Thoracic aorta (tissue), 2 donors: ENCODE results near the gene CDC42SE1. TPM values are rescaled to one million over a fixed set of nuclear protein-coding genes. Genes with fewer than 3 reads are reported as not detected.

Experiments
- ATAC-seq: fragments of 150-250 bp; one replicate; pipeline ENCODE4 v1.8.0; 2017; ENCODE audit warnings: low read depth; ENCODE audit not compliant: insufficient number of reproducible peaks, low FRiP score
- DNase-seq: peaks from one replicate; pipeline ENCODE4 v3.0.0-alpha.2; 2020; ENCODE audit warnings: low spot score
- H3K27ac ChIP-seq, 2 donors: fragments of 200-600 bp; sonication (generic); 1 replicate in 1 of 2; 2 replicates in 1 of 2; pipeline ENCODE4 v1.5.1; 2016; ENCODE audit warnings: mild to moderate bottlenecking in 2 of 2, moderate library complexity in 2 of 2
- H3K27me3 ChIP-seq: fragments of 200-600 bp; sonication (generic); replicated peaks from 2 replicates; pipeline ENCODE4 v1.6.0; 2016; ENCODE audit warnings: mild to moderate bottlenecking; ENCODE audit not compliant: insufficient read depth
- H3K36me3 ChIP-seq: fragments of 200-600 bp; sonication (generic); one replicate; pipeline ENCODE4 v1.5.1; 2016
- H3K4me1 ChIP-seq, 2 donors: fragments of 200-600 bp; sonication (generic); 1 replicate in 1 of 2; 2 replicates in 1 of 2; pipeline versions ENCODE4 v1.5.1 to v1.6.0; 2016; ENCODE audit warnings: low read depth in 2 of 2, mild to moderate bottlenecking in 1 of 2; ENCODE audit not compliant: control insufficient read depth in 1 of 2
- H3K4me3 ChIP-seq: fragments of 200-600 bp; sonication (generic); 2 replicates; pipeline ENCODE4 v1.5.1; 2016; ENCODE audit warnings: mild to moderate bottlenecking
- H3K9me3 ChIP-seq: fragments of 200-600 bp; sonication (generic); 2 replicates; pipeline ENCODE4 v1.5.1; 2016
- CTCF ChIP-seq: fragments of 200-600 bp; sonication (generic); IDR thresholded peaks from one replicate; pipeline ENCODE4 v1.5.1; 2019; ENCODE audit warnings: antibody characterized with exemption
- total RNA-seq, 2 donors: library from RNA; depleted of rRNA; stranded (reverse); fragments of >200 nt; gene quantifications; one replicate each; pipeline versions ENCODE4 v1.1.0 to v1.2.3, GENCODE V29; 2016

Gene CDC42SE1
- total RNA-seq, 2 donors from 2014 or later, result 66.2 to 134 TPM

GRCh38 chr1:151007853-151008243 lies 51.6 kb downstream of the CDC42SE1 start:
- Histone ChIP-seq H3K4me3 (peak overlapping the region; percentile 72), H3K36me3 (no peaks in the 10 kb centered on the region), H3K27me3 (no peaks in the 10 kb centered on the region), H3K4me1 (peaks cover 35 to 58% of the 10 kb centered on the region in 2 donors), H3K9me3 (no peaks in the 10 kb centered on the region), H3K27ac (peak overlapping the region; percentile 73 to 74)
- no peak for DNase-seq
- no peak for TF ChIP-seq CTCF
- ATAC-seq, result no peak

- Histone ChIP-seq H3K4me1 (peaks cover 36 to 63% of the 10 kb centered on the region in 2 donors), H3K27ac (peak within 1 kb of the TSS; percentile 73 to 74), H3K27me3 (no peaks in the 10 kb centered on the region), H3K9me3 (no peaks in the 10 kb centered on the region), H3K4me3 (peak within 1 kb of the TSS; percentile 75), H3K36me3 (no peaks in the 10 kb centered on the region)
- DNase-seq (peak; percentile 24), ATAC-seq (peak; percentile 34)
- peak; percentile 60 for TF ChIP-seq CTCF
Measured at GRCh38 chr1:151006327-151007052, 52.9 kb downstream of the CDC42SE1 start, which contains the start of gene MINDY1. MINDY1 (minus strand) TSS chr1:151006902; CDS start chr1:151002617, 4,285 bp downstream.

DNA sequence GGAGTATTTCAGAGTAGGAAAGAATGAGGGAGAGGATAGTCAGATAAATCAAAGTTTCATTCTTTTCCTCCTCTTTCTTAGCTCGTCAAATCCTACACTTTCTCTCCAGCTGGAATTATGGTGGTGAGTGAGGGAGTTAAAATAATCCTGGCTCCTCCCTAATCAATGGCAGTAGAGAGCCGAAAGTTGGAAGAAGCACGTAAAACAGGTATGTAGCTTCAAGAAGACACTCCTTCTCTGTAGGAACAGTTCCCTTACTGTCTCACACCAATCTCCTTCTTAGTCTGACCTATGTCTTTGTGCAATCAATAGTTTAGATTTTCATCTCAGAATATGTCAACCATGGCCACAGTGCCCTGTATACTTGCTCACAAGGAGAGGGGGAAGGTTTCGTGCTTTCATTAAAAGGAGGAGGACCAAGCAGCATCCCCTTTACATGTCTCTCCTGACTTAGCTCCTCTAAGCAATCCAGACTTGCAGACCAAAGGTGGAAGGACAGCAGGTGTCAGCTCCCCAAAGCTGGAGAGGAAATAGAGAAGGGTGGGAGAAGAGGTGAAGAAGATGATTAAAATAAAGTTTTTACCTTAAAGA lies 53.6 kb downstream of the CDC42SE1 start:
- DNase-seq (no peak), ATAC-seq (no peak)
- Histone ChIP-seq H3K9me3 (no peaks in the 10 kb centered on the region), H3K36me3 (no peaks in the 10 kb centered on the region), H3K27me3 (no peaks in the 10 kb centered on the region), H3K4me1 (peaks cover 36 to 63% of the 10 kb centered on the region in 2 donors), H3K4me3 (peak overlapping the region; percentile 75), H3K27ac (peak overlapping the region; percentile 73 to 74)
- TF ChIP-seq CTCF, result no peak

DNA sequence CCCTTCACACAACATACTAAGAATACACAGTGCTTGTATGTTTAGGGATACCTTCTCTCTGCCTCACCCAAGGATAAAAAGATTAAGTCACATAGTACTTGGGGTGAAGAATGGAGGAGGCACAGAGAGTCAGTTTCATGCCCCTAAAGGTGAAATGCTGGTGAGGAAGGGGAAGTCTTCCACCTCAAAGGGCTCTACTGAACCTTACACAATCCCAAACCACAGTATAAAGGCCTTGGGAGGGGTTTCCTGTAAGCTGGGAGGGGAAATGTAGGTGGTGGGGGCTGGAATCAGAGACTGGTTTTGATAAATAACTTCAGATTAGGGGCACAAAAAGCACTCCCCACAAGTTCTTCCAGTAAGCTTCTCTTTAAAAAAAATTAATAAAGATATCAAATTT lies 56.2 kb downstream of the CDC42SE1 start:
- TF ChIP-seq CTCF, result no peak
- peaks cover 36 to 48% of the 10 kb centered on the region in 2 donors for H3K4me1 ChIP-seq
- ATAC-seq (no peak), DNase-seq (no peak)
- H3K9me3 ChIP-seq, result no peaks in the 10 kb centered on the region
- H3K4me3 ChIP-seq, result no peak overlapping the region
- H3K36me3 ChIP-seq, result peaks cover 13% of the 10 kb centered on the region
- H3K27me3 ChIP-seq, result no peaks in the 10 kb centered on the region
- no peak overlapping the region for H3K27ac ChIP-seq

DNA sequence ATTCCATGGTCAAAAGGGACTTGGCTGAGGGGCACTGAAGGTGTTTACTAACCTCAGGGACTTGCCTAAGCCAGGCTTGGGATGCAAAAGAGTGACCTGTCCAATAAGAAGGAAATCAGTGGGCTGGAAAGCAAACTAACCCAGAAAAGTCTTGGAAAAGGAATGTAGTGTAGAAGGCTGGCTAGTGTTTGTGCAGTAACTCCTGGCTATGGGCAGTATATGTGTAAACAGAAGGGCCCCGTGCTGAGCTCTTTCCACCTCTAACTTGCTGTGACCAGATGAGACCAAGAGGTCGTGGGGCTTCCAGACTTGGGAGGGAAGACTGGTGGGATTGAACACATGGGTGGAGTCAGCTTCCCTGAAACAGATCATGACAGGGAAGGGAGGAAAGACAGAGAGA lies 56.8 kb downstream of the CDC42SE1 start:
- H3K36me3 ChIP-seq, result peaks cover 18% of the 10 kb centered on the region
- no peak overlapping the region for H3K27ac ChIP-seq
- no peaks in the 10 kb centered on the region for H3K27me3 ChIP-seq
- DNase-seq, result no peak
- H3K9me3 ChIP-seq, result no peaks in the 10 kb centered on the region
- peaks cover 34 to 44% of the 10 kb centered on the region in 2 donors for H3K4me1 ChIP-seq
- no peak for ATAC-seq
- H3K4me3 ChIP-seq, result no peak overlapping the region
- no peak for TF ChIP-seq CTCF
